MM.1S (cell line): Measurements from ENCODE around the gene STARD3.

ENCODE experiments used
- EZH2 ChIP-seq: fragments of 300-600 bp; sonication (generic); optimal IDR thresholded peaks from 2 replicates; pipeline ENCODE3; 2017; ENCODE audit warnings: low read depth, mild to moderate bottlenecking, antibody characterized with exemption, low read length, mixed read lengths
- EZH2phosphoT487 ChIP-seq: fragments of 300-600 bp; sonication (generic); IDR thresholded peaks from 2 replicates; pipeline ENCODE4 v1.6.1; 2018; ENCODE audit warnings: antibody characterized with exemption, low read length
- TF ChIP-seq, protein P1 (sequence below): fragments of 300-600 bp; sonication (generic); IDR thresholded peaks from 2 replicates; pipeline ENCODE4 v1.5.1; 2016; ENCODE audit warnings: antibody characterized with exemption, low read length, mixed read lengths

DNA sequence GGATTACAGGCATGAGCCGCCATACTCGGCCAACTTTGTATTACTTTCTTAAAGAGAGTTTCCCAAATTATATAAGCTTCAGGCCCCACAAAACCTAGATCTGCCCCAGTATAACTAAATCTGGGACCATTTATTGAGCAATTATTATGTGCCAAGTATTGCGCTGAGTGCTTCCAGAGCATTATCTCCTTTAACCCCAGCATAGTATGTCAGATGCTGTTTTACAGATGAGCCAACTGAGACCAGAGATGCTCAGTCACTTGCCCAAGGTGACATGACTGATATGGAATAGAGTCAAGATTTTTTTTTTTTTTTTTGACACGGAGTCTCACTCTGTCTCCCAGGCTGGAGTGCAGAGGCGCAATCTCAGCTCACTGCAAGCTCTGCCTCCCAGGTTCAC, 61.0 kb downstream of the STARD3 start:
- TF ChIP-seq, protein P1, sequence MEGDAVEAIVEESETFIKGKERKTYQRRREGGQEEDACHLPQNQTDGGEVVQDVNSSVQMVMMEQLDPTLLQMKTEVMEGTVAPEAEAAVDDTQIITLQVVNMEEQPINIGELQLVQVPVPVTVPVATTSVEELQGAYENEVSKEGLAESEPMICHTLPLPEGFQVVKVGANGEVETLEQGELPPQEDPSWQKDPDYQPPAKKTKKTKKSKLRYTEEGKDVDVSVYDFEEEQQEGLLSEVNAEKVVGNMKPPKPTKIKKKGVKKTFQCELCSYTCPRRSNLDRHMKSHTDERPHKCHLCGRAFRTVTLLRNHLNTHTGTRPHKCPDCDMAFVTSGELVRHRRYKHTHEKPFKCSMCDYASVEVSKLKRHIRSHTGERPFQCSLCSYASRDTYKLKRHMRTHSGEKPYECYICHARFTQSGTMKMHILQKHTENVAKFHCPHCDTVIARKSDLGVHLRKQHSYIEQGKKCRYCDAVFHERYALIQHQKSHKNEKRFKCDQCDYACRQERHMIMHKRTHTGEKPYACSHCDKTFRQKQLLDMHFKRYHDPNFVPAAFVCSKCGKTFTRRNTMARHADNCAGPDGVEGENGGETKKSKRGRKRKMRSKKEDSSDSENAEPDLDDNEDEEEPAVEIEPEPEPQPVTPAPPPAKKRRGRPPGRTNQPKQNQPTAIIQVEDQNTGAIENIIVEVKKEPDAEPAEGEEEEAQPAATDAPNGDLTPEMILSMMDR, result no peak
- no peak for TF ChIP-seq EZH2
- TF ChIP-seq EZH2phosphoT487, result no peak
